AG09319 (cell line): ENCODE measurements around the gene SSX4.
"Not testable (repeated sequence)": the region's sequence is repeated elsewhere in the genome, so short reads cannot be mapped to it uniquely, and the experiment has no call there.

ENCODE experiments used
- DNase-seq: peaks from one replicate; pipeline ENCODE4 v3.0.0-alpha.2; 2010; ENCODE audit warnings: low read depth; ENCODE audit errors: extremely low read depth
- TF ChIP-seq, protein P1 (sequence below): IDR thresholded peaks from 2 replicates; pipeline ENCODE4 v1.5.1; 2011; ENCODE audit warnings: low read depth, mild to moderate bottlenecking, inconsistent platforms, low read length, moderate library complexity

The SSX4 gene, protein sequence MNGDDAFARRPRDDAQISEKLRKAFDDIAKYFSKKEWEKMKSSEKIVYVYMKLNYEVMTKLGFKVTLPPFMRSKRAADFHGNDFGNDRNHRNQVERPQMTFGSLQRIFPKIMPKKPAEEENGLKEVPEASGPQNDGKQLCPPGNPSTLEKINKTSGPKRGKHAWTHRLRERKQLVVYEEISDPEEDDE

DNA sequence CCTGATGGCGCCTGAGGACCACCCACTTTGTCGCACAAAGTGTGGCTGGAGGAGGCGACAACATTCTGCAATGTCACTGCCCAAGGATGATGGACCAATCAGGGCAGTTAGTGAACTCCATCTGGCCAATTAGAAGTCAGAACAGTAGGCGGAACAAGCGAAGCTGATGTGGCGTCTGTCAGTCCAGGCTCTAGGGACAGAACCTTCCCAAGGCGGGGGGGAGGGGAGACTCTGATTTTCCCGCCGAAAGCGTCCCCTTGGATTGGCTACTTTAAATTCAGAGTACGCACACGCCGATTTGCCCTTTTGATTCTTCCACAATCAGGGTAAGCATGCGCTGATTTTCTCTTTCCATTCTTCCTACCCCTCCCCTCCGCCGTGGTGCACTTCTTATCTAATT, at the start of gene SSX4:
Gene SSX4 (plus strand): TSS at position 301 of the 400 bp plus-strand sequence. CDS start 515 bp downstream, outside the sequence.
- not testable (repeated sequence) for DNase-seq

DNA sequence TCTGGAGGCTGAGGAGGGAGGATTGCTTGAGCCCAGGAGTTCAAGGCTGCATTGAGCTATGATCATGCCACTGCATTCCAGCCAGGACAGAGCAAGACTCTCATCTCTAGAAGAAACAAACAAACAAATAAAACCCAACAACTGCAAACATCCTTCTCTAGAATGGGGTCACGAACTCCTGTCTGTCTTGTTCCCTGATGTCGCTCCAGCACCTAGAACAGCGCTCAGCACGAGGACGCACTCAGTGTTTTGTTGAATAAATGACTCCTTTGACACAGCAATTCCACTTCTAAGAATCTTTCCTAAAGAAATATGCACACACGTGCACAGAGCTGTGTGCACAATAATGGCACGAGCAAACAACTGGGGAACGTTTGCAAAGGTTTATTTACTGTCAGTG, 37.3 kb upstream of the SSX4 start:
- not testable (repeated sequence) for DNase-seq

DNA sequence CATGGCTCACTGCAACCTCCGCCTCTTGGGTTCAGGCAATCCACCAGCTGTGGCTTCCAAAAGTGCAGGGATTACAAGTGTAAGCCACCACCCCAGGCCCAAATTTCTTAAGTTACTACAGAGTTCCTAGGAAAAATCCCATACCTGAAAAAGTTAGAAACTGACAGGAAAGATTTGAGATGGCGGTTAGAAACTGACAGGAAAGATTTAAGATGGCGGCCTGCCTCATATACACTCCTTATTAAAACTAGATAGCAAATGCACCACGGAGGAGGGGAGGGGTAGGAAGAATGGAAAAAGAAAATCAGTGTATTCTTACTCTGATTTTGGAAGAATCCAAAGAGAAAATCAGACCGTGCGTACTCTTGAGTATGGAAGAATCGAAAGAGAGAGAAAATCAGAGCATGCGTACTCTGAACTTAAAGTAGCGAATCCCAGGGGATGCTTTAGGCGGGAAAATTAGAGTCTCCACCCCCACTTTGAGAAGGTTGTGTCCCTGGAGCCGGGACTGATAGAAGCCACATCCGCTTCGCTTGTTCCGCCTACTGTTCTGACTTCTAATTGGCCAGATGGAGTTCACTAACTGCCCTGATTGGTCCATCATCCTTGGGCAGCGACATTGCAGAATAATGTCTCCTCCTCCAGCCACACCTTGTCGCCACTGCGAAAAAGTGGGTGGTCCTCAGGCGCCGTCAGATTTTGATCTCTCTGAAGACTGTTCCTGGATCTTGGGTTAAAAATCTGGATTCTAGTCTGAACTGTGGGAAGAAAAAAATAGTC, 26.8 kb upstream of the SSX4 start, which contains the start of gene SSX3:
Gene SSX3 (minus strand): TSS at position 389 of the 780 bp plus-strand sequence. CDS start 1,454 bp downstream, outside the sequence.
- not testable (repeated sequence) for DNase-seq

DNA sequence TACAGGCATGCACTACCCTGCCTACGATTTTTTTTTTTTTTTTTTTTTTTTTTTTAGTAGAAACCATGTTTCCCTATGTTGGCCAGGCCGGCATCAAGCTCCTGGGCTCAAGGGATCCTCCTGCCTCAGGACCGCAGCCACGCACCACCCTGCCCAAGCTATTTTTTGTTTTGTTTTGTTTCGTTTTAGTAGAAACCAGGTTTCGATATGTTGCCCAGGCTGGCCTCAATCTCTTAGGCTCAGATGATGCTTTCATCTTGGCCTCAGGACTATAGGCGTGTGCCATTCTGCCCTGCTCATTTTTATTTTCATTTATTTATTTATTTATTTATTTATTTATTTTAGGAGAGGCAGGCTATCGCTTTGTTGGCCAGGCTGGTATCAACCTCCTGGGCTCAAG, 25.7 kb upstream of the SSX4 start:
- no peak for DNase-seq

DNA sequence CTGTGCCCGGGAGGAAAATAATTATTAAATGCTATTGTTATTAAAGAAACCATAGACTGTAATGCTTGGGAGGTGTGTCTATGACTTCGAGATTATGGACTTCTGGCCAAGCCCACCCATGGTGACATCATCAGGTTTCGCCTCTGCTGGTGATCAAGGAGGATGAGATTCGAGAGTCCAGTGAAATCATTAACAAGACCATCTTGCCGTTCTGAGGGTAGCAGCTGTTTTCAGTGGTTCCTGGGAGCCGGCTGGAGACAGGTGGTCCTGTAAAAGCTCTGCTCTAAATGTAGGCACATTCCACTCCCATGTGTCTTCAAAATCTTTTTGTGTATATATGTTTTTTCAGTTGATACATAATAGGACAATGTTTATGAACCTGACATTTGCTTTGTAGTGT, 24.1 kb upstream of the SSX4 start:
- DNase-seq = not testable (repeated sequence)

More for the DNA sequence above, 25.7 kb upstream of the SSX4 start:
- TF ChIP-seq, protein P1, sequence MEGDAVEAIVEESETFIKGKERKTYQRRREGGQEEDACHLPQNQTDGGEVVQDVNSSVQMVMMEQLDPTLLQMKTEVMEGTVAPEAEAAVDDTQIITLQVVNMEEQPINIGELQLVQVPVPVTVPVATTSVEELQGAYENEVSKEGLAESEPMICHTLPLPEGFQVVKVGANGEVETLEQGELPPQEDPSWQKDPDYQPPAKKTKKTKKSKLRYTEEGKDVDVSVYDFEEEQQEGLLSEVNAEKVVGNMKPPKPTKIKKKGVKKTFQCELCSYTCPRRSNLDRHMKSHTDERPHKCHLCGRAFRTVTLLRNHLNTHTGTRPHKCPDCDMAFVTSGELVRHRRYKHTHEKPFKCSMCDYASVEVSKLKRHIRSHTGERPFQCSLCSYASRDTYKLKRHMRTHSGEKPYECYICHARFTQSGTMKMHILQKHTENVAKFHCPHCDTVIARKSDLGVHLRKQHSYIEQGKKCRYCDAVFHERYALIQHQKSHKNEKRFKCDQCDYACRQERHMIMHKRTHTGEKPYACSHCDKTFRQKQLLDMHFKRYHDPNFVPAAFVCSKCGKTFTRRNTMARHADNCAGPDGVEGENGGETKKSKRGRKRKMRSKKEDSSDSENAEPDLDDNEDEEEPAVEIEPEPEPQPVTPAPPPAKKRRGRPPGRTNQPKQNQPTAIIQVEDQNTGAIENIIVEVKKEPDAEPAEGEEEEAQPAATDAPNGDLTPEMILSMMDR = no peak

DNA sequence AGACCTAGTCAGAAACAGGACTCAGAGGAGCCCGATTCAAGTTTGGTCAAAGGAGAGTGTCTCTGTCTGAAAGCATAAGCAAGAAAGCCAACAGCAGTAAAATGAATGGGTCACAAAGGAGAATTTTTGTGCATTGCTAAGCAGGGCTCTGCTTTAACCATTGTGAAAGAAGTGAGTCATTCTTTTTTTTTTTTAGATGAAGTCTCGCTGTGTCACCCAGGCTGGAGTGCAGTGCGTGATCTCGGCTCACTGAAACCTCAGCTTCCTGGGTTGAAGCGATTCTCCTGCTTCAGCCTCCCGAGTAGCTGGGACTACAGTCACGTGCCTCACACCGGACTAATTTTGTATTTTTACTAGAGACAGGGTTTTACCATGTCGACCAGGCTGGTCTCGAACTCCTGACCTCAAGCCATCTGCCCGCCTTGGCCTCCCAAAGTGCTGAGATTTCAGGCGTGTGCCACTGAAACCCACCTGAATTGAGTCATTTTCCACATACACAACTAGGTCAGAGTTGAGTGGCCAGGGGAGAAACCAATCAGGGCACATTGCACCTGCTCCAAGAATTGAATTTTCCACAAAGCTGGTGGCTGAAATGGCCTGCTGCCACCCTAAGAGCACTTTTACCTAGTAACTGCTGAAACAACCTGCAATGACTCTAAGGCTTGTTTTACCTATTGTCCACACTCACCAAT, 15.5 kb upstream of the SSX4 start:
- DNase-seq = not testable (repeated sequence)

DNA sequence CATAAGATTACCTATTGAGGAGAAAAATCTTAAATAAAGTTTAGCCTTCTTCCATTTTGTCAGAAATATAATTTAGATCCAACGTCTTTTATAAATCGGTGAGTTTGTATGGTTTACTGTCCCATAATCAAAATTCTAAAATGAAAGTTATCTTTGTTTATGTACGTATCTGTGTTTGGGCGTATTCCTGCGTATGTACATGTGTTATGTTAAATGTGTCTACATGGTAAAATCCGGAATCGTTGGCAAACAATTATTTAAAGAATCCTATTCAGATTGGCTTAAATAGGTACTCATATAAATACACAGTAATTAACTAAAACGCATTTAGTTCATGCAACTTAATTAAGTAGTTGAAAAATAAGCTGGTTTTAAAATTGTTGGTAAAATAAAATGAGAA, 12.9 kb upstream of the SSX4 start:
- DNase-seq = not testable (repeated sequence)

DNA sequence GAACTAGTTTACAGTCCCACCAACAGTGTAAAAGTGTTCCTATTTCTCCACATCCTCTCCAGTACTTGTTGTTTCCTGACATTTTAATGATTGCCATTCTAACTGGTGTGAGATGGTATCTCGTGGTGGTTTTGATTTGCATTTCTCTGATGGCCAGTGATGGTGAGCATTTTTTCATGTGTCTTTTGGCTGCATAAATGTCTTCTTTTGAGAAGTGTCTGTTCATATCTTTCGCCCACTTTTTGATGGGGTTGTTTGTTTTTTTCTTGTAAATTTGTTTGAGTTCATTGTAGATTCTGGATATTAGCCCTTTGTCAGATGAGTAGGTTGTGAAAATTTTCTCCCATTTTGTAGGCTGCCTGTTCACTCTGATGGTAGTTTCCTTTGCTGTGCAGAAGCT, 13.6 kb downstream of the SSX4 start:
- DNase-seq = not testable (repeated sequence)

DNA sequence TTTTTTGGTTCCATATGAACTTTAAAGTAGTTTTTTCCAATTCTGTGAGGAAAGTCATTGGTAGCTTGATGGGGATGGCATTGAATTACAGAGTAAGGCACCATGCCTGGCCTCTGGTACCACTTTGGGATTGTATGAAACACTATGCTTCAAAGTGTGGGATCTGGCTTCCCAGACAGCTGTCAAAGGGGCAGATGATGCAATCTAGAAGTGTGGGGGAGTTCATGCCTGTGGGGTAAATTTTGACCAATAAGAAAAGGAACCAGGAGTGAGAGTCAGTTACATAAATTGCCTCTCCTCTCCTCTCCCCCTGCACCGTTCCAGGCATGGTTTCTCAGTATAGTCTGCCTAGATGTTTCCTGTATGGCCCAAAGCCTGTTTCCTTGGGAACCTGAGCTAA, 14.5 kb downstream of the SSX4 start:
- not testable (repeated sequence) for DNase-seq

DNA sequence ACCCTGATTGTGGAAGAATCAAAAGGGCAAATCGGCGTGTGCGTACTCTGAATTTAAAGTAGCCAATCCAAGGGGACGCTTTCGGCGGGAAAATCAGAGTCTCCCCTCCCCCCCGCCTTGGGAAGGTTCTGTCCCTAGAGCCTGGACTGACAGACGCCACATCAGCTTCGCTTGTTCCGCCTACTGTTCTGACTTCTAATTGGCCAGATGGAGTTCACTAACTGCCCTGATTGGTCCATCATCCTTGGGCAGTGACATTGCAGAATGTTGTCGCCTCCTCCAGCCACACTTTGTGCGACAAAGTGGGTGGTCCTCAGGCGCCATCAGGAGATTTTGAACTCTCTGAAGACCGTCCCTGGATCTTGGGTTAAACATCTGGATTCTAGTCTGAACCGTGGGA, 28.5 kb downstream of the SSX4 start, which contains the start of gene SSX4B:
Gene SSX4B (minus strand): TSS at position 101 of the 400 bp plus-strand sequence. CDS start 588 bp downstream, outside the sequence.
- not testable (repeated sequence) for DNase-seq

DNA sequence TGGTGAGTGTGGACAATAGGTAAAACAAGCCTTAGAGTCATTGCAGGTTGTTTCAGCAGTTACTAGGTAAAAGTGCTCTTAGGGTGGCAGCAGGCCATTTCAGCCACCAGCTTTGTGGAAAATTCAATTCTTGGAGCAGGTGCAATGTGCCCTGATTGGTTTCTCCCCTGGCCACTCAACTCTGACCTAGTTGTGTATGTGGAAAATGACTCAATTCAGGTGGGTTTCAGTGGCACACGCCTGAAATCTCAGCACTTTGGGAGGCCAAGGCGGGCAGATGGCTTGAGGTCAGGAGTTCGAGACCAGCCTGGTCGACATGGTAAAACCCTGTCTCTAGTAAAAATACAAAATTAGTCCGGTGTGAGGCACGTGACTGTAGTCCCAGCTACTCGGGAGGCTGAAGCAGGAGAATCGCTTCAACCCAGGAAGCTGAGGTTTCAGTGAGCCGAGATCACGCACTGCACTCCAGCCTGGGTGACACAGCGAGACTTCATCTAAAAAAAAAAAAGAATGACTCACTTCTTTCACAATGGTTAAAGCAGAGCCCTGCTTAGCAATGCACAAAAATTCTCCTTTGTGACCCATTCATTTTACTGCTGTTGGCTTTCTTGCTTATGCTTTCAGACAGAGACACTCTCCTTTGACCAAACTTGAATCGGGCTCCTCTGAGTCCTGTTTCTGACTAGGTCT, 43.8 kb downstream of the SSX4 start:
- DNase-seq = not testable (repeated sequence)

DNA sequence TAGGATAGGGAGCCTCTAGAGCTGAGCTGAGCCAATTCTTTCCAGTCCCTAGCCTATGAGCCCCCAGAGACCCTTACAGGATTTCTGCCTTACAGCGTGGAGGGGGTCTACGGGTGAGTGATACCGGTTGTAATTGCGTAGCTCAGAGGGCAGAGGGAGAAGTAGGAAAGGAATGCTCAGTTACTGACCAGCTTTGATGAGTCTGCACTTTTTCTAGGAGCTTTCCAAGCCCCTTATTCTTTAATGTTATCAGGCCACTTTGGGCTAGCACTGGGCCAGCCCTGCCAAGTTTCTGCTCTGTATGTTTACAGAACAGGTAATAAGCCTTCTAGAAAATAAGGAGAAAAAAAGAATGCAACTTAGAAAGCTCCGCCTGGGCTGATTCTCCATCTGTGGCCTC, 46.3 kb downstream of the SSX4 start:
- DNase-seq = not testable (repeated sequence)

DNA sequence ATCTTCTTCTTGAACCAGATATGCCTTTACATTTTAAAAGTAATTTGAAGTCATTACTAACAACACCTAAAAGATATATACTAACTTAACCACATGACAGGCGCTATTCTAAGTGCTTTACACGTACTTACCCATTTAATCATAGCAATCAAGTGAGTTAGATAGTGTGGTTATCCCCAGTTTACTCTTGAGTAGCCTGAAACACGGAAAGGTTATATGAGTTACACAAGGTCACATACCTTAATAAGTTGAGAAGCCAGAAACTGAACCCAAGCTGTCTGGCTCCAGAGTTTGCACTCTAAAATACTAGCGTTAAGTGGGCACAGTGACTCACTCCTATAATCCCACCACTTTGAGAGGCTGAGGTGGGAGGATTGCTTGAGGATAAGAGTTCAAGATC, 46.8 kb downstream of the SSX4 start:
- DNase-seq = not testable (repeated sequence)

DNA sequence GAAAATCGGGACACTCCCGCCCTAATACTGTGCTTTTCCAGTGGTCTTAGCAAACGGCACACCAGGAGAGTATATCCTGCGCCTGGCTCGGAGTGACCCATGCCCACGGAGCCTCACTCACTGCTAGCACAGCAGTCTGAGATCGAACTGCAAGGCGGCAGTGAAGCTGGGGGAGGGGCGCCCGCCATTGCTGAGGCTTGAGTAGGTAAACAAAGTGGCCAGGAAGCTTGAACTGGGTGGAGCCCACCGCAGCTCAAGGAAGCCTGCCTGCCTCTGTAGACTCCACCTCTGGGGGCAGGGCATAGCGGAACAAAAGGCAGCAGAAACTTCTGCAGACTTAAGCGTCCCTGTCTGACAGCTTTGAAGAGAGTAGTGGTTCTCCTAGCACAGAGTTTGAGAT, 50.4 kb downstream of the SSX4 start:
- not testable (repeated sequence) for DNase-seq
